Activated CD4-positive, alpha-beta T cell treated with anti-CD3 and anti-CD28 coated beads for 36 hours (primary cell): ENCODE measurements around the gene RTN4. TPM values are rescaled to one million over a fixed set of nuclear protein-coding genes. Genes with fewer than 3 reads are reported as not detected.
"Not testable (repeated sequence)": the region's sequence is repeated elsewhere in the genome, so short reads cannot be mapped to it uniquely, and the experiment has no call there.

Source experiments
- ATAC-seq: fragments of 200-7000 bp; cut with Tn5 transposase; one replicate; pipeline ENCODE4 v1.10.0; 2021; ENCODE audit warnings: mild to moderate bottlenecking, moderate library complexity
- CTCF ChIA-PET: fragments of 350-600 bp; sonication (Branson Sonifier 250); formaldehyde crosslinking; loops from one replicate; lab custom pipeline; 2021; ENCODE audit warnings: antibody characterized with exemption; lab: Charles Lee
- POLR2A ChIA-PET: fragments of 350-600 bp; sonication (Branson Sonifier 250); formaldehyde crosslinking; loops from one replicate; lab custom pipeline; 2021; ENCODE audit warnings: antibody characterized with exemption, inconsistent platforms; lab: Charles Lee
- DNase-seq: peaks from one replicate; pipeline ENCODE4 v3.0.0-alpha.2; 2020
- H3K27ac Mint-ChIP-seq: one replicate; pipeline ENCODE4 v1.8.0; 2021; ENCODE audit warnings: mixed read lengths
- H3K27me3 Mint-ChIP-seq: one replicate; pipeline ENCODE4 v1.8.0; 2021; ENCODE audit warnings: mixed read lengths
- H3K36me3 Mint-ChIP-seq: one replicate; pipeline ENCODE4 v1.8.0; 2021; ENCODE audit warnings: low read depth, mixed read lengths
- H3K4me1 Mint-ChIP-seq: one replicate; pipeline ENCODE4 v1.8.0; 2021; ENCODE audit warnings: mixed read lengths
- H3K4me3 Mint-ChIP-seq: one replicate; pipeline ENCODE4 v1.8.0; 2021; ENCODE audit warnings: mild to moderate bottlenecking, moderate library complexity, mixed read lengths
- H3K9me3 Mint-ChIP-seq: one replicate; pipeline ENCODE4 v1.8.0; 2021; ENCODE audit warnings: low read depth, mixed read lengths
- intact Hi-C, 2 experiments: fragments of 100-400 bp; cut with DNase I in 1 of 2; cut with micrococcal nuclease in 1 of 2; formaldehyde crosslinking; loops; one replicate each; pipeline versions ENCODE4 v1.14.2 to v1.15.1; 2022 to 2024; cut with DNase I, micrococcal nuclease
- total RNA-seq, 2 experiments: library from RNA; stranded (reverse); gene quantifications; one replicate each; pipeline ENCODE4 v1.2.3, GENCODE V29; 2021

RTN4 gene
- total RNA-seq, 2 experiments from 2014 or later, result 70.3 to 84.8 TPM

DNA sequence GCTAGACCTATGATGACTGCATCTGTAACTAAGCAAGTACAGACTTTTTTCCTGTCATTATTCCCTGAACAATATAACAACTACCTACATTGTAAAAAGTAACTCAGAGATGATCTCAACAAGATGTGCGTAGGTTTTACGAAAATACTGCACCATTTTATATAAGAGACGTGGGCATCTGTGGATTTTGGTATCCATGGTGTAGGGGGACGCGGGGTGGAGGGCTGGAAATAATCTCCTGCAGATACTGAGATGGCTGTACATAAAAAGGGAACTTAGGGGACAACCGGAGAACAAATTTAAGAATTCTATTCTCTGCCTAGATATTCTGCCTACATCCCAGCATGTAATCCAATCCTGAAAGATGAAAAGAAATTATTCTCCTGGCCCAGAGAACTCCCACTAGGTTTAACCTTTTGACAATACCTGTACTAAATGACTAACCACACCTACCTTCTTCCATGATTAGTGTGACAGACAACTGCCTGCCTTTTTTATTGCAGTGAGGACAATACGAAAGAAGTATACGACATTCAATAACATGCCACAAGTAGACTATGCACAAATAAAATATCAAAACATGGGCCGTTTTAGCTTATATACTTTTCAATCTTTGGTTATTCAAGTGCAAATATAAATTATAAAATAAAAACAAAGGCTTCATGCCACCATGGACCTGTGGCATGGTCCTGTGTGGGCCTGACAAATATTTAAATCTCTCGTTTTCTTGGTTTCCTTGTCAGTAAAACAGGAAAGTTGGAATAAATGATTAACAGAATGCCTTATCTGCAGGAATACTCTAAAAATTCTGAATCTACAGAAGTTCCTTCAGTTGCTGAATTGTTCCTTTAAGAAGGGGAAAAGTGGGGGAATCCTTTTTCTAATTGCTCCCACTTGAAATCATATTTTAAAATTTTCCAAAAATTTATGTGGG lies 46.3 kb downstream of the RTN4 start:
- intact Hi-C loops, result no loop called here
- ChIA-PET POLR2A (no interaction called here), CTCF (interaction anchor here (1.0 to 1.1 kb wide), 2 partner anchors 25 to 165 kb away, joined by 3 read pairs; no protein-coding TSS in a partner anchor)
- no peak for DNase-seq
- no peak for ATAC-seq
- H3K36me3 Mint-ChIP-seq, result no peaks in the 10 kb centered on the region
- no peak overlapping the region for H3K27ac Mint-ChIP-seq
- peaks cover 62% of the 10 kb centered on the region for H3K4me1 Mint-ChIP-seq
- no peaks in the 10 kb centered on the region for H3K27me3 Mint-ChIP-seq
- H3K4me3 Mint-ChIP-seq, result no peak overlapping the region
- H3K9me3 Mint-ChIP-seq, result no peaks in the 10 kb centered on the region

DNA sequence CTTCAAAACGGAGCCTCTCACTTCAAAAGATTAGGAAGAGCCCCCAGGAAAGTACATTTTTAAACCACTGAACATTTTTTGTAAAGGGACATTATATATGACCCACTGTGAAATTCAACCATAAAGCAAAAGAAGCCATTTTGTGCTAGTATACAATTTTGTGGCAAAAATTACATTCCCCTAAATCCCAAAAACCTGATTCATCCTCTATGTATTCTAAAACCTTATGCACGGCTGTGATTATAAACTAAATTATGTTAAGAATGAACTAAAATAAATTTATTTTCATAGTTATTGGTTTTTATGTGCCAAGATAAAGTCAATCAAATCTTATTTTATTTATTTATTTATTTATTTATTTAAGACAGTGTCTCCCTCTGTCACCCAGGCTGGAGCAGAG lies 48.5 kb downstream of the RTN4 start:
- intact Hi-C loops, result no loop called here
- no peak for DNase-seq
- Mint-ChIP-seq H3K27ac (no peak overlapping the region), H3K9me3 (no peaks in the 10 kb centered on the region), H3K4me1 (peaks cover 66% of the 10 kb centered on the region), H3K4me3 (no peak overlapping the region), H3K27me3 (no peaks in the 10 kb centered on the region), H3K36me3 (no peaks in the 10 kb centered on the region)
- ATAC-seq, result no peak
- POLR2A ChIA-PET, result no interaction called here
- CTCF ChIA-PET, result interaction anchor here (0.6 to 1.4 kb wide), 4 partner anchors 16 to 173 kb away, joined by 3 to 6 read pairs (median 4); no protein-coding TSS in a partner anchor

DNA sequence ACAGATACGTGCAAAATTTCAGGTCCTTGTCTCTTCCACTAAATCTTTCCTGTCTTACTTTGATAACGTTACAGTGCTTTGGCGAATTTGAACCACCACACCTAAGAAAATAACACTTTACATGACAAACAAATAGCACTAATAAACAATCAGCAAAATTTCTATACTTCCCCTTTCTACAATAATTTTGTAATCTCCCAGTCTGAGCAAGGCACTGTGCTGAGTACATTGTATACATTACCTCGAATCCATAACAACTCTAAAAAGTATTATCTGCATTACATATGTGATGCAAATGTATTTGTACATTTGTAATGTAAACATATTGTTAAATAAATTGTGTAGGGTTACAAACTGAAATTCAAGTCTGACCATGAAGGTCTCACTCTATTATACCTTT lies 49.9 kb downstream of the RTN4 start:
- H3K9me3 Mint-ChIP-seq, result no peaks in the 10 kb centered on the region
- DNase-seq, result no peak
- intact Hi-C loops, result no loop called here
- ChIA-PET CTCF (interaction anchor here (0.9 kb wide), 1 partner anchor 101 kb away, joined by 3 read pairs; no protein-coding TSS in a partner anchor), POLR2A (no interaction called here)
- H3K4me1 Mint-ChIP-seq, result peaks cover 71% of the 10 kb centered on the region
- no peak overlapping the region for H3K27ac Mint-ChIP-seq
- peaks cover 2% of the 10 kb centered on the region for H3K36me3 Mint-ChIP-seq
- H3K27me3 Mint-ChIP-seq, result no peaks in the 10 kb centered on the region
- no peak overlapping the region for H3K4me3 Mint-ChIP-seq
- no peak for ATAC-seq

DNA sequence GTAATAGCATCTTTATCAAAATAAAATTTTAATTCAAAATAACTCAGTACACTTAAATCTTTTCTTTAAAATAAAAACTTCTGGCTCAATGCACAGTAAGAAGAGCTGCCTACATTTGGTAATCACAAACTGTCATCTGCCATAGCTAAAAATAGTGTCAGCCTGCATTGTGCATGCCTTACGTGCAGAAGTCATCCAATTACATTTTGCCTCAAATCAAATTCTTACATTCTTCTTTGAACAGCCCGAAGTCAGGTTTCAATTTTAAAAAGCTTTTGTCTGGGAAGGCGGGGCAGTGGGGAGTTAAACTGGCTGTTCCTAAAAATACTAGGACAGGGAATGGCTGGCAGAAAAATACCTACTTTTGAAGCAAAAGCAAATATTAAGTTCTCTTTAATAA lies 51.1 kb downstream of the RTN4 start:
- Mint-ChIP-seq H3K4me1 (peaks cover 68% of the 10 kb centered on the region), H3K27me3 (no peaks in the 10 kb centered on the region), H3K4me3 (no peak overlapping the region), H3K36me3 (peaks cover 2% of the 10 kb centered on the region), H3K9me3 (no peaks in the 10 kb centered on the region), H3K27ac (no peak overlapping the region)
- peak; percentile 68 for ATAC-seq
- intact Hi-C loops, result no loop called here
- CTCF ChIA-PET, result interaction anchor here (0.8 to 1.5 kb wide), 4 partner anchors 9 to 160 kb away, joined by 3 to 4 read pairs (median 4); no protein-coding TSS in a partner anchor
- POLR2A ChIA-PET, result no interaction called here
- peak; percentile 20 for DNase-seq

DNA sequence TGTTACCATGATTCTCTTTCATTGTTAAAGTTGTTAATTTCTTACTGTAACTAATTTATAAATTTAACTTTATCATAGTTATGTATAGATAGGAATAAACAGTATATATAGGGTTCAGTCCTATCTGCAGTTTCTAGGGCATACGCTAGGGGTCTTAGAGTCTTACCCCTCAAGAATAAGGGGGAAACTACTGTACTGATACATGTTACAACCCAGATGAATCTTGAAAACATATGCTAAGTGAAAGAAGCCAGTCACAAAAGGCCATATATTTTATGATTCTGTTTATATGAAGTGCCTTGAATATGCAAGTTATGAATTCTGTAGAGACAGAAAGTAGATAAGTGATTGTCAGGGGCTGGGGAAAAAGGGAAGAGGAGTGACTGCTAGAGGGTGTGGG lies 52.4 kb downstream of the RTN4 start:
- Mint-ChIP-seq H3K27ac (no peak overlapping the region), H3K27me3 (no peaks in the 10 kb centered on the region), H3K36me3 (peaks cover 6% of the 10 kb centered on the region), H3K4me3 (no peak overlapping the region), H3K9me3 (no peaks in the 10 kb centered on the region), H3K4me1 (peaks cover 68% of the 10 kb centered on the region)
- intact Hi-C loops, result no loop called here
- CTCF ChIA-PET, result no interaction called here
- no peak for DNase-seq
- ATAC-seq, result no peak
- POLR2A ChIA-PET, result no interaction called here

DNA sequence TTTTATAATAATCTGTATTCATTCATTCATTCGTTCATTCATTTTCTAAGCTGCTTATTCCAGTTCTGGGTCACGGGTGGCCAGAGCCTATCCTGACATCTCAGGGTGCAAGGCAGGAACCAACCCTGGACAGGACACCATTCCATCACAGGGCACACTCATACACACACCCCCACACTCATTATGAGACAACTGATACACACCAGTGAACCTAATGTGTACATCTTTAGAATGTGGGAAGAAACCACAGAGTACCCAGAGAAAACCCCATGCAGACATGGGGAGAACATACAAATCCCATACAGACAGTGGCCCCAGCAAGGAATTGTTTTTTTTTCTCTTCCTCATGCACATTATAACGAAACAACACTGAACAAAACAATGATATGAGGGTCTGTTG lies 54.7 kb downstream of the RTN4 start:
- Mint-ChIP-seq H3K27ac (no peak overlapping the region), H3K9me3 (no peaks in the 10 kb centered on the region), H3K27me3 (no peaks in the 10 kb centered on the region), H3K4me1 (peaks cover 63% of the 10 kb centered on the region), H3K36me3 (peaks cover 6% of the 10 kb centered on the region), H3K4me3 (no peak overlapping the region)
- DNase-seq (no peak), ATAC-seq (peak; percentile 19)
- intact Hi-C loops, result no loop called here
- CTCF ChIA-PET, result no interaction called here
- POLR2A ChIA-PET, result no interaction called here

DNA sequence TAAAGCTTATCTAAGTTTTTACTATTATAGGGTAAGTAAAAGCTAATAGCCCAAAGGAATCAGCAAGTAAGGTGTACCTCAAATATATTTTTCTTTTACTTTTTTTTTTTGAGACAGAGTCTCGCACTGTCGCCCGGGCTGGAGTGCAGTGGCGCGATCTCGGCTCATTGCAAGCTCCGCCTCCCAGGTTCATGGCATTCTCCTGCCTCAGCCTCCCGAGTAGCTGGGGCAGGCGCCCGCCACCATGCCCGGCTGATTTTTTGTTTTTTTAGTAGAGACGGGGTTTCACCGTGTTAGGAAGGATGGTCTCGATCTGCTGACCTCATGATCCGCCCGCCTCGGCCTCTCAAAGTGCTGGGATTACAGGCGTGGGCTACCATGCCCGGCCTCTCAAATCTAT lies 59.6 kb downstream of the RTN4 start:
- H3K4me3 Mint-ChIP-seq, H3K27me3 Mint-ChIP-seq, H3K9me3 Mint-ChIP-seq, POLR2A ChIA-PET, H3K27ac Mint-ChIP-seq, DNase-seq, ATAC-seq, intact Hi-C loops: not testable (repeated sequence)
- Mint-ChIP-seq H3K4me1 (peaks cover 33% of the 10 kb centered on the region), H3K36me3 (peaks cover 19% of the 10 kb centered on the region)
- CTCF ChIA-PET, result interaction anchor here (0.6 to 0.9 kb wide), 2 partner anchors 91 to 319 kb away, joined by 3 read pairs; no protein-coding TSS in a partner anchor

DNA sequence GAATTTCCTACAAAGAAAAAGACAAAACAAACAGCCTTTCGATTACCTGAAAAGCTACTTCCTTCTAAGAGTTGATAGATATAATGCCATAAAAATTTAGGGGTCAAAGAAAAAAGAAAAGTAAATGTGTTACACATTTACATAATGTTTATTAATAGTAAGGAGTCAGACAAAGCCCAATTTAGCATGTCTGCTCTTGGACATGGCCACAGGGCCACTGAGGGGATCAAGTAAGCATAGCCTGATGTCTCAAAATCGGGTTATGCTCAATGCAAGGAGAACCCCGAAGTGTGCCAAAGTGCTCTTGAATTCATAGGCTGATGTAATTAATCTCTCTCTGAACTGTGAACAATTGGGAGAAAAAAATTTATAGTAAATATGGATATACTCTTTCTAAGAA lies 61.6 kb downstream of the RTN4 start:
- ChIA-PET CTCF (no interaction called here), POLR2A (no interaction called here)
- intact Hi-C loops, result no loop called here
- H3K4me1 Mint-ChIP-seq, result peaks cover 33% of the 10 kb centered on the region
- H3K27me3 Mint-ChIP-seq, result no peaks in the 10 kb centered on the region
- no peak overlapping the region for H3K4me3 Mint-ChIP-seq
- H3K27ac Mint-ChIP-seq, result no peak overlapping the region
- DNase-seq (no peak), ATAC-seq (no peak)
- H3K9me3 Mint-ChIP-seq, result no peaks in the 10 kb centered on the region
- peaks cover 25% of the 10 kb centered on the region for H3K36me3 Mint-ChIP-seq

DNA sequence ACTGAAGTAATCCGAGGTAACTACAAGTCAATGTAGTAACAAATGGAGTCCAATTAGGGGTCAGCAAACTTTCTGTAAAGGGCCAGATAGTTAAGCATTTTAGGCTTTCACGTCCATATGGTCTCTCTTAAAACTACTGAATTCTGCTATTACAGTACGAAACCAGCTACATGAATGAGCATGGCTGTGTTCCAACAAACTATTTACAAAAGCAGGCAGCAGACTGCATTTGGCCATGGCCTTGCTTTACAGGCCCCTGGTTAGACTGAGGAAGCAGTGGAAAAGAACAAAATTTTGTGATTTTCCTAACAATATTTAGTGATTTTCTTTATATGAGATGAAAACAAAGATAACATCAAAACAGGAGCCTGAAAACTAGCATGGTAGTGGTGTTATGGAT lies 64.0 kb downstream of the RTN4 start:
- ChIA-PET CTCF (interaction anchor here (1.4 to 1.7 kb wide), 2 partner anchors 11 to 16 kb away, joined by 3 to 4 read pairs; no protein-coding TSS in a partner anchor), POLR2A (no interaction called here)
- no peaks in the 10 kb centered on the region for H3K27me3 Mint-ChIP-seq
- DNase-seq (no peak), ATAC-seq (no peak)
- intact Hi-C loops, result no loop called here
- H3K4me1 Mint-ChIP-seq, result peaks cover 28% of the 10 kb centered on the region
- H3K27ac Mint-ChIP-seq, result no peak overlapping the region
- peaks cover 35% of the 10 kb centered on the region for H3K36me3 Mint-ChIP-seq
- H3K9me3 Mint-ChIP-seq, result no peaks in the 10 kb centered on the region
- no peak overlapping the region for H3K4me3 Mint-ChIP-seq

DNA sequence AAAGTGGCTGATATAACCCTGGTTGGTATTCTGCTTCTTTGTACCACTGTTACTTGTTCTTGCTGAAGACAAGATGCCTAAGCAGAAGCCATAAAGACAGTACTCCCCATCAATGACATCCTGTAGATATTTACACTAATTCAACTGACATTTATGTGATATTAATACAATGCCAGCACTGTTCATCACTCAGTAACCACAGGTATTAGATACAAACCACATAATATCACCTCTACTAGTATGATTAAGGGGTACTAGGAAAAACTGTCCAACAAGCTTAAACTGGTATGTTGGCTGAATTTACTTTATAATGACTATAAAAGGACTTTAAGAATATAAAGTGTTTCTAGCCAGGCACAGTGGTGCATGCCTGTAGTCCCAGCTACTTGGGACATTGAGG lies 65.8 kb downstream of the RTN4 start:
- intact Hi-C loops, result no loop called here
- ChIA-PET POLR2A (no interaction called here), CTCF (interaction anchor here (1.7 kb wide), 1 partner anchor 17 kb away, joined by 4 read pairs; no protein-coding TSS in a partner anchor)
- Mint-ChIP-seq H3K36me3 (peaks cover 40% of the 10 kb centered on the region), H3K4me1 (peaks cover 39% of the 10 kb centered on the region), H3K4me3 (no peak overlapping the region), H3K27me3 (no peaks in the 10 kb centered on the region), H3K27ac (no peak overlapping the region), H3K9me3 (no peaks in the 10 kb centered on the region)
- ATAC-seq (no peak), DNase-seq (no peak)

DNA sequence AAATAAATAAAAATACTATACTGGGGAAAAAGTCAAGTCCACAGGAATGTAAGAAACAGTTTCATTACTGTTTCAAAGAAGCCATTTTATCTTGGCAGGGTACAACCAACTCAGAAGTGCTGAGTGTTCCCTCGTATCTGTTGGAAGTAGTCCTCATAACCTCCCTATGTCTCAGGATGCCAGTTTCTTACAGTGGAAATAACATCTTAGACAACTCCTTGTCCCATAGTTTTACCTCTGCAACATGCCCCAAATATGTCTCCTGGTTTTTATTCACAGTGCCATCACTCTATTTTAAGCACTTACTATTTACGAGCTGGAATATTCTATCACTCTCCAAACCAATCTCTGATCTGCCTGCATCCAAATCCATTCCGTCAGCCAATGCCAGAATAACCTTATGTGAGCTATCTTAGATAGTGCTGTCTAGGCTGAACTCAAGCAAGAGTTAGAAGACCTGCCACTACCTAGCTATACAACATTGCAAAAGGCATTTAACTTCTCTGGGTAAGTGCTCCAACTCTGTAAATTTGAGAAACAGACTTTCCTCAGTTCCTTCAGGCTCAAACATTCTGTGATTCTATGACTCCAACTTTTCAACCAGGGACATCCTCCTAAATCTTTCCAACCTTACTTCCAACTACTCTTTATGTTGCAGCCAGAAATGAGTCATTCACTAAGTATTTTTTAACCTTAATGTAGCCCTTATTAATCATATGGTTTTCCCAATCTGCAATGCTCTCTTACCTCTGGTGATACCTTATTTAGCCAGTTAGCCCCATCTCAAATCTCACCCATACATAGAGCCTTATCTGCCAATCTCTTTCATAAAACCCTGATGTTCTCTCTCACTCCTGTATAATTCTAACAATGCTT lies 66.7 kb downstream of the RTN4 start:
- peaks cover 41% of the 10 kb centered on the region for H3K4me1 Mint-ChIP-seq
- ATAC-seq (no peak), DNase-seq (no peak)
- no peaks in the 10 kb centered on the region for H3K9me3 Mint-ChIP-seq
- ChIA-PET CTCF (interaction anchor here (0.7 kb wide), 1 partner anchor 8 kb away, joined by 3 read pairs; no protein-coding TSS in a partner anchor), POLR2A (interaction anchor here (0.6 kb wide), 1 partner anchor 278 kb away, joined by 3 read pairs; no protein-coding TSS in a partner anchor)
- intact Hi-C loops, result no loop called here
- peaks cover 42% of the 10 kb centered on the region for H3K36me3 Mint-ChIP-seq
- no peaks in the 10 kb centered on the region for H3K27me3 Mint-ChIP-seq
- H3K27ac Mint-ChIP-seq, result no peak overlapping the region
- no peak overlapping the region for H3K4me3 Mint-ChIP-seq
